ENCODE measurements around the gene NEU4. TPM values are rescaled to one million over a fixed set of nuclear protein-coding genes. Genes with fewer than 3 reads are reported as not detected.

Gene NEU4
- total RNA-seq, 4 donors from 2014 or later, result 58.1 to 195 (median 93.9) TPM

GRCh38 chr2:241813644-241814392, 4.8 kb downstream of the NEU4 start:
- in situ Hi-C loops (cut with MboI; ENCODE audit: low pct_ligation_motif_present in 1 of 4, low pct_unique_long_range_greater_than_20kb in 1 of 4, low sequenced_read_pairs in 3 of 4) (no loop called here), intact Hi-C loops (cut with DNase I; ENCODE audit: low total_unique reads) (no loop called here)
- no peaks in the 10 kb centered on the region for H3K9me3 ChIP-seq
- peak; percentile 10 for DNase-seq
- H3K4me1 ChIP-seq, result peaks cover 4 to 21% (median 16%) of the 10 kb centered on the region in 4 donors
- 49 to 71% methylated on average over 3 to 20 of the region's 20 CpGs for WGBS, 2 donors (ENCODE audit: low coverage in 1 of 2)
- no peaks in the 10 kb centered on the region for H3K36me3 ChIP-seq
- TF ChIP-seq POLR2AphosphoS5 (IDR thresholded peaks at IDR 0.05) (no peak), POLR2A (IDR thresholded peaks at IDR 0.05) (no peak), EP300 (IDR thresholded peaks at IDR 0.05; ENCODE audit: low read depth) (no peak), CTCF (IDR thresholded peaks at IDR 0.05) (no peak)
- H3K27me3 ChIP-seq, result no peaks in the 10 kb centered on the region
- H3K27ac ChIP-seq, result no peak overlapping the region
- H3K4me3 ChIP-seq, result no peak overlapping the region

- DNase-seq, result peak; percentile 7
- intact Hi-C loops (cut with DNase I; ENCODE audit: low total_unique reads), result no loop called here
- TF ChIP-seq POLR2A (IDR thresholded peaks at IDR 0.05) (no peak), CTCF (IDR thresholded peaks at IDR 0.05) (no peak), EP300 (IDR thresholded peaks at IDR 0.05; ENCODE audit: low read depth) (no peak), POLR2AphosphoS5 (IDR thresholded peaks at IDR 0.05) (no peak)
- WGBS, 2 donors (ENCODE audit: low coverage in 1 of 2), result 91% methylated on average over 17 of the region's 17 CpGs; no CpG with 5 or more reads in 1 of the 2 donors
- no peak overlapping the region for H3K4me3 ChIP-seq
- H3K36me3 ChIP-seq, result no peaks in the 10 kb centered on the region
- in situ Hi-C loops (cut with MboI; ENCODE audit: low pct_ligation_motif_present in 1 of 4, low pct_unique_long_range_greater_than_20kb in 1 of 4, low sequenced_read_pairs in 3 of 4), result no loop called here
- H3K27me3 ChIP-seq, result no peaks in the 10 kb centered on the region
- no peaks in the 10 kb centered on the region for H3K9me3 ChIP-seq
- no peak overlapping the region for H3K27ac ChIP-seq
- H3K4me1 ChIP-seq, result peaks cover 4 to 21% (median 16%) of the 10 kb centered on the region in 4 donors
Observed at GRCh38 chr2:241814393-241814642, 5.3 kb downstream of the NEU4 start.

GRCh38 chr2:241814643-241815476, 5.9 kb downstream of the NEU4 start:
- no peaks in the 10 kb centered on the region for H3K27me3 ChIP-seq

More at GRCh38 chr2:241814643-241815476, 5.9 kb downstream of the NEU4 start:
- Histone ChIP-seq H3K4me1 (peaks cover 4 to 21% (median 15%) of the 10 kb centered on the region in 4 donors), H3K9me3 (no peaks in the 10 kb centered on the region), H3K27ac (no peak overlapping the region), H3K36me3 (no peaks in the 10 kb centered on the region), H3K4me3 (no peak overlapping the region)
- DNase-seq, result no peak
- intact Hi-C loops (cut with DNase I; ENCODE audit: low total_unique reads) (no loop called here), in situ Hi-C loops (cut with MboI; ENCODE audit: low pct_ligation_motif_present in 1 of 4, low pct_unique_long_range_greater_than_20kb in 1 of 4, low sequenced_read_pairs in 3 of 4) (no loop called here)
- TF ChIP-seq EP300 (IDR thresholded peaks at IDR 0.05; ENCODE audit: low read depth) (no peak), POLR2A (IDR thresholded peaks at IDR 0.05) (no peak), POLR2AphosphoS5 (IDR thresholded peaks at IDR 0.05) (no peak), CTCF (IDR thresholded peaks at IDR 0.05) (no peak)
- WGBS, 2 donors (ENCODE audit: low coverage in 1 of 2), result 79 to 95% methylated on average over 4 to 44 of the region's 52 CpGs

Data from transverse colon (tissue), 4 donors.